HepG2 (cell line): ENCODE data around the gene MRPL34. TPM values are rescaled to one million over a fixed set of nuclear protein-coding genes. Genes with fewer than 3 reads are reported as not detected.

Source experiments
- ARID2 ChIP-seq: sonication (generic); formaldehyde crosslinking; IDR thresholded peaks from 2 replicates; pipeline ENCODE4 v1.8.1; 2022; ENCODE audit warnings: mild to moderate bottlenecking, missing genetic modification reagents, borderline replicate concordance
- CBFB ChIP-seq: sonication (generic); formaldehyde crosslinking; IDR thresholded peaks from 2 replicates; pipeline ENCODE4 v1.4.0; 2020; ENCODE audit warnings: missing genetic modification reagents
- HOXA3 ChIP-seq: sonication (generic); formaldehyde crosslinking; IDR thresholded peaks from 2 replicates; pipeline ENCODE4 v1.5.0; 2020; ENCODE audit warnings: missing genetic modification reagents
- IRF9 ChIP-seq: sonication (generic); formaldehyde crosslinking; IDR thresholded peaks from 2 replicates; pipeline ENCODE4 v1.8.0; 2022; ENCODE audit warnings: missing genetic modification reagents, mild to moderate bottlenecking, borderline replicate concordance
- LRRFIP1 ChIP-seq: sonication (generic); formaldehyde crosslinking; conservative IDR thresholded peaks from 2 replicates; pipeline ENCODE4 v1.4.0; 2020; ENCODE audit warnings: missing genetic modification reagents
- MIXL1 ChIP-seq: IDR thresholded peaks from 2 replicates; pipeline ENCODE4 v1.6.1; 2016
- PATZ1 ChIP-seq: sonication (generic); formaldehyde crosslinking; IDR thresholded peaks from 2 replicates; pipeline ENCODE4 v1.4.0; 2020; ENCODE audit warnings: missing genetic modification reagents
- TEAD3 ChIP-seq: optimal IDR thresholded peaks from 2 replicates; pipeline ENCODE3; 2016; ENCODE audit warnings: borderline replicate concordance
- ZBTB7B ChIP-seq: sonication (generic); formaldehyde crosslinking; IDR thresholded peaks from 2 replicates; pipeline ENCODE4 v1.4.0; 2020; ENCODE audit warnings: missing genetic modification reagents
- ZNF142 ChIP-seq: sonication (generic); formaldehyde crosslinking; IDR thresholded peaks from 2 replicates; pipeline ENCODE4 v1.4.0; 2020; ENCODE audit warnings: missing genetic modification reagents
- ZNF333 ChIP-seq: sonication (generic); formaldehyde crosslinking; IDR thresholded peaks from 2 replicates; pipeline ENCODE4 v1.4.0; 2020; ENCODE audit warnings: mild to moderate bottlenecking, missing genetic modification reagents, borderline replicate concordance
- ZNF556 ChIP-seq: sonication (generic); formaldehyde crosslinking; IDR thresholded peaks from 2 replicates; pipeline ENCODE4 v1.4.0; 2020; ENCODE audit warnings: mild to moderate bottlenecking, missing genetic modification reagents, borderline replicate concordance
- ZNF572 ChIP-seq: sonication (generic); formaldehyde crosslinking; IDR thresholded peaks from 2 replicates; pipeline ENCODE4 v1.5.1; 2020; ENCODE audit warnings: mild to moderate bottlenecking, missing genetic modification reagents
- ZNF670 ChIP-seq: sonication (generic); formaldehyde crosslinking; IDR thresholded peaks from 2 replicates; pipeline ENCODE4 v1.8.0; 2022; ENCODE audit warnings: mild to moderate bottlenecking, missing genetic modification reagents, borderline replicate concordance
- ZNF770 ChIP-seq: sonication (generic); formaldehyde crosslinking; IDR thresholded peaks from 2 replicates; pipeline ENCODE4 v1.5.0; 2020; ENCODE audit warnings: mild to moderate bottlenecking, missing genetic modification reagents
- polyA plus RNA-seq, 8 experiments: library from polyadenylated mRNA; depleted of rRNA in 3 of 8; stranded (reverse) in 7 of 8; unstranded in 1 of 8; fragments of >200 nt; fragmentation: Illumina TruSeq in 4 of 8; extraction: Trizol in 4 of 8; gene quantifications; 2 replicates each; pipeline versions ENCODE4 v1.2.1 to v1.2.3, GENCODE V29; 2011 to 2016; ENCODE audit warnings: low read depth in 4 of 8, missing spikeins in 1 of 8, mixed read lengths in 1 of 8; ENCODE audit not compliant: insufficient read depth in 1 of 8
- total RNA-seq, 5 experiments: library from RNA; depleted of rRNA; stranded (reverse); fragments of >200 nt; fragmentation: Illumina TruSeq; extraction: Trizol; gene quantifications; 2 replicates each; pipeline ENCODE4 v1.2.3, GENCODE V29; 2016; ENCODE audit warnings: low read depth in 1 of 5

The MRPL34 gene
- total and polyA plus RNA-seq, 2 of the 13 experiments (the other 11 are each of a cell fraction or from before 2014, with no cell fraction given), result 74.0 to 77.3 TPM

- peak; percentile 83 for TF ChIP-seq ZNF770 (CRISPR knock-in tag)
- TF ChIP-seq ZNF142, result 0 out of 2 replicates have a peak, but pooled peaks have one; percentile 60
- TF ChIP-seq ZNF556 (CRISPR knock-in tag), result peak; percentile 24; the same call in 1 of the 2 replicates
- TF ChIP-seq ZNF572 (CRISPR knock-in tag), result no peak
- peak; percentile 52; the same call in 1 of the 2 replicates for TF ChIP-seq IRF9
- peak; percentile 54; the same call in 1 of the 2 replicates for TF ChIP-seq ZNF333 (CRISPR knock-in tag)
- TF ChIP-seq TEAD3 (CRISPR knock-in tag), result peak; percentile 30
- peak; percentile 44; the same call in 1 of the 2 replicates for TF ChIP-seq PATZ1 (CRISPR knock-in tag)
- TF ChIP-seq HOXA3 (CRISPR knock-in tag), result peak; percentile 68
- no peak for TF ChIP-seq LRRFIP1 (CRISPR knock-in tag)
- TF ChIP-seq CBFB (CRISPR knock-in tag), result 0 out of 2 replicates have a peak, but pooled peaks have one; percentile 23
- no peak for TF ChIP-seq ARID2 (CRISPR knock-in tag)
- TF ChIP-seq ZNF670 (CRISPR knock-in tag), result no peak
- TF ChIP-seq MIXL1, result no peak
- TF ChIP-seq ZBTB7B (CRISPR knock-in tag), result 0 out of 2 replicates have a peak, but pooled peaks have one; percentile 48
Observed at GRCh38 chr19:17282488-17283125, 23.1 kb upstream of the MRPL34 start (continued).
